Erythroblast (primary cell): Measurements from ENCODE around the gene SIK3.

Source experiments
- GATA1 ChIP-seq: IDR thresholded peaks from 2 replicates; pipeline ENCODE4 v1.6.1; 2011; ENCODE audit warnings: low read depth, mild to moderate bottlenecking, control low read depth, low read length, moderate library complexity
- POLR2A ChIP-seq: IDR thresholded peaks from 2 replicates; pipeline ENCODE4 v1.6.1; 2011; ENCODE audit warnings: mild to moderate bottlenecking, low read length

GRCh38 chr11:117134431-117134830, 36.2 kb upstream of the SIK3 start:
- TF ChIP-seq POLR2A, result no peak
- TF ChIP-seq GATA1, result no peak
